GM12878 (cell line): Measurements from ENCODE around the gene FOXRED2. TPM values are rescaled to one million over a fixed set of nuclear protein-coding genes. Genes with fewer than 3 reads are reported as not detected.

Experiments used
- ATAC-seq: fragments of 200-7000 bp; cut with Tn5 transposase; 3 replicates; pipeline ENCODE4 v1.9.1; 2020; ENCODE audit warnings: mild to moderate bottlenecking, moderate library complexity
- BruUV-seq: library from RNA; stranded (reverse); fragments of 400-500 nt; replicated peaks from 2 replicates; lab custom pipeline; 2021; lab: Mats Ljungman, UMichigan
- CTCF ChIA-PET: fragments of 300-600 bp; sonication (Branson Sonifier 250); formaldehyde crosslinking; extraction: SDS; loops from one replicate; lab custom pipeline; 2021; ENCODE audit warnings: inconsistent platforms; lab: Yijun Ruan, JAX
- POLR2A ChIA-PET: fragments of 350-600 bp; formaldehyde crosslinking; extraction: SDS; loops from one replicate; lab custom pipeline; 2021; ENCODE audit warnings: inconsistent platforms; lab: Charles Lee
- RAD21 ChIA-PET: fragments of 300-600 bp; sonication (Branson Sonifier 250); formaldehyde crosslinking; loops from one replicate; lab custom pipeline; 2023; ENCODE audit warnings: antibody characterized with exemption; ENCODE audit not compliant: unreplicated experiment; lab: Charles Lee
- SMC1A ChIA-PET: fragments of 300-600 bp; sonication (Branson Sonifier 250); formaldehyde crosslinking; loops from one replicate; lab custom pipeline; 2023; ENCODE audit not compliant: unreplicated experiment, uncharacterized antibody; lab: Charles Lee
- DNase-seq: peaks from one replicate; pipeline ENCODE4 v3.0.0-alpha.2; 2011; ENCODE audit warnings: low read depth, low spot score
- FAIRE-seq: peaks from 3 replicates; lab custom pipeline; 2011; peaks lifted over from hg19 to GRCh38; lab: Jason Lieb, UNC
- H2AFZ ChIP-seq: 2 replicates; pipeline ENCODE4 v1.6.0; 2011; ENCODE audit warnings: low read depth, low read length, control low read depth; ENCODE audit not compliant: control insufficient read depth
- H3K27ac ChIP-seq: 2 replicates; pipeline ENCODE4 v1.5.1; 2011; ENCODE audit warnings: control low read depth; ENCODE audit not compliant: control insufficient read depth, insufficient read depth
- H3K27me3 ChIP-seq, 2 experiments: replicated peaks in 1 of 2; 2 replicates each; pipeline versions ENCODE4 v1.6.0 to v1.6.1; 2011; ENCODE audit warnings: low read length in 1 of 2; ENCODE audit not compliant: control insufficient read depth in 2 of 2, insufficient read depth in 2 of 2
- H3K36me3 ChIP-seq, 2 experiments: 2 replicates each; pipeline ENCODE4 v1.5.1; 2011; ENCODE audit warnings: low read length in 1 of 2; ENCODE audit not compliant: control insufficient read depth in 2 of 2, insufficient read depth in 2 of 2
- H3K4me1 ChIP-seq: 2 replicates; pipeline ENCODE4 v1.6.1; 2011; ENCODE audit warnings: mild to moderate bottlenecking, low read length, moderate library complexity, mixed read lengths; ENCODE audit not compliant: control insufficient read depth, insufficient read depth
- H3K4me2 ChIP-seq: 2 replicates; pipeline ENCODE4 v1.6.0; 2011; ENCODE audit warnings: control low read depth; ENCODE audit not compliant: control insufficient read depth, insufficient read depth
- H3K4me3 ChIP-seq: fragments of 200-600 bp; sonication (generic); 2 replicates; pipeline ENCODE4 v1.5.1; 2016
- H3K79me2 ChIP-seq: 2 replicates; pipeline ENCODE4 v1.6.0; 2011; ENCODE audit warnings: low read length; ENCODE audit not compliant: control insufficient read depth, insufficient read depth
- H3K9ac ChIP-seq: 2 replicates; pipeline ENCODE4 v1.8.0; 2011; ENCODE audit warnings: low read length, control low read depth, mixed read lengths; ENCODE audit not compliant: control insufficient read depth, insufficient read depth
- H3K9me3 ChIP-seq: replicated peaks from 3 replicates; pipeline ENCODE4 v1.5.1; 2011; ENCODE audit warnings: mild to moderate bottlenecking, low read length; ENCODE audit not compliant: control insufficient read depth, insufficient read depth
- H4K20me1 ChIP-seq: 2 replicates; pipeline ENCODE4 v1.6.0; 2011; ENCODE audit not compliant: control insufficient read depth, insufficient read depth
- ATF7 ChIP-seq: fragments of 450-650 bp; IDR thresholded peaks from 2 replicates; pipeline ENCODE4 v1.6.1; 2016; ENCODE audit warnings: low read depth, mild to moderate bottlenecking
- CBFB ChIP-seq: IDR thresholded peaks from 2 replicates; pipeline ENCODE4 v1.6.1; 2016; ENCODE audit warnings: antibody characterized with exemption, low read depth
- CBX5 ChIP-seq: sonication (generic); IDR thresholded peaks from 2 replicates; pipeline ENCODE4 v1.6.1; 2016; ENCODE audit warnings: low read depth, moderate library complexity, mild to moderate bottlenecking, inconsistent platforms
- EZH2 ChIP-seq: IDR thresholded peaks from 2 replicates; pipeline ENCODE4 v1.6.1; 2012; ENCODE audit warnings: low read depth, mild to moderate bottlenecking, control low read depth, inconsistent platforms, low read length, borderline replicate concordance; ENCODE audit not compliant: control insufficient read depth
- HDAC2 ChIP-seq: fragments of 200-600 bp; sonication (generic); IDR thresholded peaks from 2 replicates; pipeline ENCODE4 v1.6.1; 2017
- MEF2A ChIP-seq: IDR thresholded peaks from 2 replicates; pipeline ENCODE4 v1.6.1; 2011; ENCODE audit warnings: low read depth, mild to moderate bottlenecking, low read length, moderate library complexity; ENCODE audit not compliant: insufficient read depth
- MTA3 ChIP-seq: IDR thresholded peaks from 2 replicates; pipeline ENCODE4 v1.6.1; 2012; ENCODE audit warnings: low read length, inconsistent platforms, borderline replicate concordance
- NBN ChIP-seq: fragments of 450-650 bp; IDR thresholded peaks from 2 replicates; pipeline ENCODE4 v1.6.1; 2016
- RAD51 ChIP-seq: fragments of 450-650 bp; IDR thresholded peaks from 2 replicates; pipeline ENCODE4 v1.6.1; 2016; ENCODE audit warnings: moderate library complexity, mild to moderate bottlenecking, inconsistent platforms
- SMAD5 ChIP-seq: IDR thresholded peaks from 2 replicates; pipeline ENCODE4 v1.6.1; 2016; ENCODE audit warnings: antibody characterized with exemption, low read depth
- SPI1 ChIP-seq: IDR thresholded peaks from 2 replicates; pipeline ENCODE4 v1.6.1; 2011; ENCODE audit warnings: low read depth, mild to moderate bottlenecking, low read length, moderate library complexity, borderline replicate concordance; ENCODE audit not compliant: insufficient read depth
- SUPT20H ChIP-seq: IDR thresholded peaks from 2 replicates; pipeline ENCODE4 v1.6.1; 2011; ENCODE audit warnings: low read depth, mild to moderate bottlenecking, low read length, moderate library complexity, borderline replicate concordance; ENCODE audit not compliant: control insufficient read depth
- SUZ12 ChIP-seq: fragments of 200-600 bp; sonication (generic); IDR thresholded peaks from one replicate; pipeline ENCODE4 v1.6.1; 2018; ENCODE audit warnings: antibody characterized with exemption, mild to moderate bottlenecking; ENCODE audit not compliant: unreplicated experiment
- WGBS: methylation state at CpG from one replicate; pipeline ENCODE4 v1.1.6; 2016; ENCODE audit warnings: low lambda C conversion rate; ENCODE audit not compliant: insufficient replicate concordance, insufficient coverage; ENCODE audit errors: missing lambda C conversion rate; 5-methylcytosine and 5-hydroxymethylcytosine counted together
- in situ Hi-C: fragments of 300-500 bp; cut with MboI; formaldehyde crosslinking; loops from 9 replicates; pipeline ENCODE4 v1.14.3; 2018; ENCODE audit warnings: mixed read lengths
- intact Hi-C: fragments of 100-400 bp; cut with micrococcal nuclease; formaldehyde crosslinking; loops from one replicate; pipeline ENCODE4 v1.14.2; 2022; ENCODE audit not compliant: unreplicated experiment
- polyA plus RNA-seq, 11 experiments: library from polyadenylated mRNA; depleted of rRNA in 4 of 11; unstranded in 6 of 11; stranded (reverse) in 5 of 11; fragments of >200 nt; fragmentation: Nextera tagmentation in 4 of 11; fragmentation: Illumina TruSeq in 1 of 11; extraction: Ambion mirVana in 4 of 11; extraction: Trizol in 1 of 11; gene quantifications; 1 replicate in 1 of 11; 2 replicates in 10 of 11; pipeline versions ENCODE4 v1.2.1 to v1.2.3, GENCODE V29; 2011 to 2016; ENCODE audit warnings: inconsistent platforms in 2 of 11, missing spikeins in 2 of 11, low read depth in 1 of 11
- total RNA-seq, 4 experiments: library from RNA; depleted of rRNA in 3 of 4; stranded (reverse); fragments of >200 nt in 3 of 4; fragmentation: Illumina TruSeq in 1 of 4; extraction: Trizol in 1 of 4; gene quantifications; 2 replicates each; pipeline versions ENCODE4 v1.2.1 to v1.2.3, GENCODE V29; 2013 to 2021

Gene FOXRED2
- total and polyA plus RNA-seq, 10 of the 15 experiments (the other 5 are each of a cell fraction or from before 2014, with no cell fraction given): 1.8 to 28.8 (median 7.6) TPM

DNA sequence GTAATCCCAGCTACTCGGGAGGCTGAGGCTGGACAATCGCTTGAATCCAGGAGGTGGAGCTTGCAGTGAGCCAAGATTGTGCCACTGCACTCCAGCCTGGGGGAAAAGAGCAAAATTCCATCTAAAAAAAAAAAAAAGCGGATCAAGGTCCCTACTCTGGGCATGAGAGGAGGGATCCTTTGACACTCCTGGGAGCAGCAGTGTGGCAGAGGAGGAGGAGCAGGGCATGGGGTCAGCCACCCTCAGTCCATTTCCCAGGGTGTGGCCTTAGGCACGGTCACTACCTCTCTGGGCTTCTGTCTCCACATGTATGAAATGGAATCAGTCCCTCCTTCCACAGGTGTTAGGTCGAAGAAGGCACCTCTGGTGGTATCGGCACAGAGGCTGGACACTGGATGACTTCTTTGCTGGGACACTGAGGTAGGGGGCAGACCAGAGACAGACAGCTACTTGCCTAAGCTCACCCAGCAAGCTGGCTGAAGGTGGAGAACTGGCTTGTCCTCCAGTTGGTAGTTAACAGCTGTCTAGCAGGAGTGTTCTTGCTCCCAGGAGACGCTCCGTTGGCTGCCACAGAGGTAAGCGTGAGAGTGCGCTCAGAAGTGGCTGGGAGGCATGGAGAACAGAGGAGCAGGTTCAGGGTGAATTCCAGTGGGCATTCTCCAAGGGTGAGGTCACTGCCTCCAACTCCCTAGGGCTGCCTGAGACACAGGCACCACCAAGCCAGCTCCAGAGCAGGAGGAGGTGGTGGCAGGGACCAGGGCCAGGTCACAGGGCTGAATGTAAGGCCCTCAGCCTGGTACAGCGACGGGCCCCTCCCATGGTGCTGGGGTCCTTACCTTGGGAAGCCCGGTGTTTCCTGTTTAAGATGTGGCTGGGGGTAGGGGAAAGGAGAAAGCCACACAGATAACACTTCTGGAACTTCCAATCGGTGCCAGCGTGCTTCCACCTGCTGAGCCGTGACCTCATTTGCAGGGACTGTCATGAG, 44.9 kb downstream of the FOXRED2 start:
- 71% methylated on average over 16 of the region's 16 CpGs for WGBS
- in situ Hi-C loops: no loop called here
- intact Hi-C loops: no loop called here
- Histone ChIP-seq H4K20me1 (no peaks in the 10 kb centered on the region), H3K4me1 (no peaks in the 10 kb centered on the region), H3K4me2 (no peak overlapping the region), H3K9ac (no peak overlapping the region), H2AFZ (no peak overlapping the region), H3K79me2 (no peaks in the 10 kb centered on the region), H3K27ac (no peak overlapping the region), H3K4me3 (no peak overlapping the region), H3K9me3 (no peaks in the 10 kb centered on the region), H3K36me3 (peaks cover 0 to 8% of the 10 kb centered on the region in 2 experiments; a peak in 3 of 4 replicates), H3K27me3 (no peaks in the 10 kb centered on the region)
- ChIA-PET SMC1A (interaction anchor here (0.5 to 1.2 kb wide), 3 partner anchors 27 to 159 kb away, joined by 3 read pairs; no protein-coding TSS in a partner anchor), RAD21 (no interaction called here), CTCF (interaction anchor here (1.1 kb wide), 1 partner anchor 8 kb away, joined by 5 read pairs; no protein-coding TSS in a partner anchor), POLR2A (no interaction called here)
- no TSS peak for BruUV-seq
- DNase-seq (no peak), FAIRE-seq (no peak), ATAC-seq (no peak)
- TF ChIP-seq CBX5 (no peak), SPI1 (no peak), MTA3 (no peak), NBN (no peak), RAD51 (no peak), SUZ12 (no peak), CBFB (no peak), MEF2A (no peak), EZH2 (no peak), ATF7 (no peak), HDAC2 (no peak), SUPT20H (no peak), SMAD5 (no peak)
